HFF-Myc (cell line): ENCODE measurements around the gene KDM4B.

ENCODE experiments used
- DNase-seq: peaks from one replicate; pipeline ENCODE4 v3.0.0-alpha.2; 2011; ENCODE audit warnings: low read depth; ENCODE audit errors: extremely low read depth
- H3K4me3 ChIP-seq: replicated peaks from 2 replicates; pipeline ENCODE4 v1.5.1; 2011; ENCODE audit warnings: low read depth, mild to moderate bottlenecking, control low read depth, low read length
- CTCF ChIP-seq: IDR thresholded peaks from 2 replicates; pipeline ENCODE4 v1.5.1; 2012; ENCODE audit warnings: mild to moderate bottlenecking, low read depth, low read length, control low read depth; ENCODE audit errors: missing control alignments

KDM4B gene

GRCh38 chr19:5092481-5092843, 123.5 kb downstream of the KDM4B start:
- no peak for TF ChIP-seq CTCF
- no peak for DNase-seq
- no peak overlapping the region for H3K4me3 ChIP-seq

DNA sequence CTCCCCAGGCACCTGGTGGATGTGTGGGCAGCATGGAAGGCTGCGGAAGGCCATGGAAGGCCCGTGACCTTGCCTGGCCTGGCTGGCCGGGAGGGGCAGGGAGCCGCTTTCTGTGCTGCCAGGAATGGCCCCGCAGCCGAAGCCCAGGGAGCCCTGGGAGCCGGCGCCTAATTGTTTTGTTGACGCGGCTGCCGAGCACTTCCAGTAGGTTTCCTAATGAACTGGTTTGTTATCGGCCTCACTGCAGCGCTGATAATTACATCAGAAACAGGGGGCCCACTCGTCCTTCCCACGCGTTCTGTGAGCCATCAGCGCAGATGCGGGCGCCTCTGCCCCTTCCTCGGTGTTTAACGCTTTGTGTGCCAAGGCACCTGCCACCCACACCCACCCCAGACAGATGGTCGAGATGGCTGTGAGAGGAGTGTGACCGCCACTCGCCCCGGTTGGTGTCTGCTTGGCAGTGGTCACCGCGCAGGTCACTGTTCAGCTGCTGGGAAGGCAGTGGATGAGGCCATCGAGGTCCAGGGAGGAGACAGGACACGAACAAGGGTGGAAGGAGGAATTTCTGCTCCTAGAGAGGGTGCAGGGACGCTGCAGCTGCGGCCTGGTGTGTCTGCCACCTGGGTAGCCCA, 124.5 kb downstream of the KDM4B start:
- TF ChIP-seq CTCF: no peak
- no peak for DNase-seq
- H3K4me3 ChIP-seq: no peak overlapping the region

DNA sequence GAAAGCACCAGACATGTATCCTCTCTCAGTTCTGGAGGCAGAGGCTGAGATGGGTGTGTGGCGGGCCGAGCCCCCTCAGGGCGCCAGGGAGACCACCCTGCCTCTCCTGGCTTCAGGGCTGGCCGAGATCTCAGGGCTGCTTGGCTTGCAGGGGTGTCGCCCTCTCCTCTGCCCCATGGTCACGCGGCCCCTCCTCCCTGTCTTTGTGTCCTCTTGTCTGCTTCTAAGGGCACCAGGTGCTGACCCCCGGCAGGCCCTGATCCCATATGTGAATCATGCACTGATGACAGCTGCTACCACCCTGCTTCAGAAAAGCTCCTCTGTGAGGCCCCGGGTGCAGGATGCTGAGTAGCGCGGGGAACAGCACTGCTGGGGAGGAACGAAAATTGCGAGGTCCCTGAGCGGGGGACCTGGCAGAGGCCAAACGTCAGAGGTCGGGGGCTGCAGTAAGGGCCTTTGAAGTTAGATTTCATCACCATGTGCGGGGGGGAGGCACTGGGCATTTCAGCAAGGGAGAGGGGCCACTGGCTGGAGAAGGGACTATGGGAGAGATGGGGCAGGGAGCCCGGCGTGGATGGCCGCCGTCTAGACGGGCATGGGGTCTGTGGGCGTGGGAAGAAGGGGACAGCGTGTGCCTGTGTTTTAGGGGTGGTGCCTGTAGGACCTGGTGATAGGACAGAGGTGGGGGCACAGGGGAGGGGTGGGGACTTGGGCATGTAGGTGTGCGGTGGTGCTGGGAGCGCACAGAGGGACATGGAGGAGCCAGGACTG, 125.2 kb downstream of the KDM4B start:
- H3K4me3 ChIP-seq: no peak overlapping the region
- no peak for TF ChIP-seq CTCF
- DNase-seq: no peak

- no peak overlapping the region for H3K4me3 ChIP-seq
- TF ChIP-seq CTCF: no peak
- DNase-seq: no peak
Measured at GRCh38 chr19:5094768-5095567, 126.1 kb downstream of the KDM4B start.

GRCh38 chr19:5095568-5095850, 126.6 kb downstream of the KDM4B start:
- H3K4me3 ChIP-seq: no peak overlapping the region
- DNase-seq: no peak
- TF ChIP-seq CTCF: no peak

DNA sequence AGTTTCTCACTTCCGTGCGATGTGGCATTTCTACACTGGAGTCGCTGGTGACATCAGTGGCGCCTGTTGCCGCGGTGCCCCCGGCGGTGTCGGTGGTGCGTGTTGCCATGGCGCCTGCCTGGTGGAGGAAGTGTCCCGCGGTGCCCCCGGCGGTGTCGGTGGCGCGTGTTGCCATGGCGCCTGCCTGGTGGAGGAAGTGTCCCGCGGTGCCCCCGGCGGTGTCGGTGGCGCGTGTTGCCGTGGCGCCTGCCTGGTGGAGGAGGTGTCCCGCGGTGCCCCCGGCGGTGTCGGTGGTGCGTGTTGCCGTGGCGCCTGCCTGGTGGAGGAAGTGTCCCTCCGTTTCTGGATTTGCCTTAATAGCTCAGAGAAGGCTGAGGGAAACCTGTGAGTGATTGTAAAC, 127.6 kb downstream of the KDM4B start:
- TF ChIP-seq CTCF: no peak
- DNase-seq: no peak
- no peak overlapping the region for H3K4me3 ChIP-seq
